ENCODE results near the gene PHEX. TPM values are rescaled to one million over a fixed set of nuclear protein-coding genes. Genes with fewer than 3 reads are reported as not detected.
A peak's percentile ranks its signal among the peaks of the same experiment; 100 is the strongest.

PHEX gene
- total RNA-seq, 4 donors from 2014 or later, result 0.14 to 0.20 TPM; not detected in 2

DNA sequence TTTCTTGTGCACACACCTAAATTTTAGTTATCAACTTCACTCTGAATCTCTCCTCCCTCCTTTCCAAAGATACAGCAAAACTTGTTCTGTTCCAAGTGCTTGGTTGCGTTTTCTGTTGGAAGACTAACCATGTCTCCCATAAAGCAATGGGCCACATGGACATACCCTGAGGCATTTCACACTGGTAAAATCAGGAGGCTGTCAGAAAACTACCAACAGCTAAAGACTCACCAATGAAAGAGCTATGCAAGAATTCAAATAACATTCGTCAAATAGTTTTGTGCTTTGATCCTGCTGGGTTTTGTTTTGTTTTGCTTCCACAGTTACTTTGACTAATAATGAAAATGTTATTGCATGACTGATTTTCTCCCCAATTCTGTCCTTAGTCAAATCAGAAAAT, 46.0 kb downstream of the PHEX start:
- TF ChIP-seq EP300 (IDR thresholded peaks at IDR 0.05; ENCODE audit: low read depth), result no peak
- no peak for TF ChIP-seq POLR2AphosphoS5 (IDR thresholded peaks at IDR 0.05)
- Histone ChIP-seq H3K36me3 (no peaks in the 10 kb centered on the region), H3K9me3 (no peaks in the 10 kb centered on the region), H3K27ac (no peak overlapping the region), H3K27me3 (no peaks in the 10 kb centered on the region), H3K4me3 (no peak overlapping the region), H3K4me1 (no peaks in the 10 kb centered on the region)
- intact Hi-C loops (cut with DNase I; ENCODE audit: low total_unique reads) (no loop called here), in situ Hi-C loops (cut with MboI; ENCODE audit: low pct_ligation_motif_present in 1 of 4, low pct_unique_long_range_greater_than_20kb in 1 of 4, low sequenced_read_pairs in 3 of 4) (no loop called here)
- DNase-seq, result no peak
- WGBS, 2 donors (ENCODE audit: low coverage in 1 of 2), result 80% methylated on average over 2 of the region's 2 CpGs; no CpG with 5 or more reads in 1 of the 2 donors

DNA sequence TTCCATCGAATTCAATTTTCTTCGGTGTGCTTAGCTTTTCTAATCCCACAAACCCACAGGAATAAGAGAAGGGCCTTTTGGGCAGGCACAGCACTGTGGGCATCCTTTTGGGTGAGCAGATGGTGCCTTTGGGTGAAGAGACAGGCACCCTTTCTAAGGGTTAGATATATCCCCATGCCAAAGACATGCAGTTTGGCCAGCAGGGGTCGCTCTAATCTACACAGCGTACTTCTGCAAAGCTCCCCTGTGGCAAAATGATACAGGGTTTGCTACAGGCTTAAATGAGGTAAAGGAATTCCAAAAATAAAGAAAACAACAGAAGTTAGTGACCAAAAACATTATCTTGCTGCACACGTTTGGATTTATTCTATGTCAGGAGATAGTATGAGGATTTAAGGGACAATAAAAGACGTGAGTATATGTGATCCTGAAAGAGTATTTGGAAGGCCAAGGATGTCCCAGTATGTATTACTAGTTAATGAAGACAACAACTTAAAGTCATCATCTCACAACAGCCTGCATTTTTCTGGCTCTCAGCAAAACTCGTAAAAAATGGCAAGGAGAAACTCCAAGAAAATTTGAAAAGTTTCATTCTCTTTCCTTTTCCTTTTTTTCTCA, 49.5 kb downstream of the PHEX start:
- Histone ChIP-seq H3K9me3 (no peaks in the 10 kb centered on the region), H3K4me3 (no peak overlapping the region), H3K27ac (no peak overlapping the region), H3K27me3 (no peaks in the 10 kb centered on the region), H3K36me3 (no peaks in the 10 kb centered on the region), H3K4me1 (no peaks in the 10 kb centered on the region)
- intact Hi-C loops (cut with DNase I; ENCODE audit: low total_unique reads), result no loop called here
- in situ Hi-C loops (cut with MboI; ENCODE audit: low pct_ligation_motif_present in 1 of 4, low pct_unique_long_range_greater_than_20kb in 1 of 4, low sequenced_read_pairs in 3 of 4), result no loop called here
- TF ChIP-seq, protein P1, sequence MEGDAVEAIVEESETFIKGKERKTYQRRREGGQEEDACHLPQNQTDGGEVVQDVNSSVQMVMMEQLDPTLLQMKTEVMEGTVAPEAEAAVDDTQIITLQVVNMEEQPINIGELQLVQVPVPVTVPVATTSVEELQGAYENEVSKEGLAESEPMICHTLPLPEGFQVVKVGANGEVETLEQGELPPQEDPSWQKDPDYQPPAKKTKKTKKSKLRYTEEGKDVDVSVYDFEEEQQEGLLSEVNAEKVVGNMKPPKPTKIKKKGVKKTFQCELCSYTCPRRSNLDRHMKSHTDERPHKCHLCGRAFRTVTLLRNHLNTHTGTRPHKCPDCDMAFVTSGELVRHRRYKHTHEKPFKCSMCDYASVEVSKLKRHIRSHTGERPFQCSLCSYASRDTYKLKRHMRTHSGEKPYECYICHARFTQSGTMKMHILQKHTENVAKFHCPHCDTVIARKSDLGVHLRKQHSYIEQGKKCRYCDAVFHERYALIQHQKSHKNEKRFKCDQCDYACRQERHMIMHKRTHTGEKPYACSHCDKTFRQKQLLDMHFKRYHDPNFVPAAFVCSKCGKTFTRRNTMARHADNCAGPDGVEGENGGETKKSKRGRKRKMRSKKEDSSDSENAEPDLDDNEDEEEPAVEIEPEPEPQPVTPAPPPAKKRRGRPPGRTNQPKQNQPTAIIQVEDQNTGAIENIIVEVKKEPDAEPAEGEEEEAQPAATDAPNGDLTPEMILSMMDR (IDR thresholded peaks at IDR 0.05), result peak in 4 of 5 experiments; percentile 40 to 60 (median 52)
- TF ChIP-seq POLR2AphosphoS5 (IDR thresholded peaks at IDR 0.05), result no peak
- peak; percentile 53 for DNase-seq
- 34 to 79% methylated on average over 2 to 7 of the region's 7 CpGs for WGBS, 2 donors (ENCODE audit: low coverage in 1 of 2)

DNA sequence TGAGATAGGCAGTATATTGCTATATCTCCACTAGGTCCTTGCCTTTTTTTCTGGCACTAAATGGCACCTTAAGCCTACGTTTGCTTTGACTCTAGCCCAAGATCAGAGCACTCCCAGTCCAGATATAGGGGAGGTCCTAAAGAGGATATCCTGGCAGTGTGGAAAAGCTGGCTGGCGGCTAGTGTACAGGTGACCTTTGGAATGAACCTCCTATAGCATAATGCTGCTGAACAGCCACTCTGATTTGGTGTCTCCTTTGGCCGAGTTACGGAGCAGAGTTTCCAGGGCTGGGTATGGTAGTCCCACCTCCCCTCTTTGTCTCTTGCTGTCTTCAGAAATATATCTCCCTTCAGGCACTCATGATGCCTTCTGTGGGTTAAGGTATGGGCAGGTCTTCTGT, 53.9 kb downstream of the PHEX start:
- no peak overlapping the region for H3K4me3 ChIP-seq
- no peak overlapping the region for H3K27ac ChIP-seq
- TF ChIP-seq POLR2A (IDR thresholded peaks at IDR 0.05) (no peak), EP300 (IDR thresholded peaks at IDR 0.05; ENCODE audit: low read depth) (no peak), POLR2AphosphoS5 (IDR thresholded peaks at IDR 0.05) (no peak)
- TF ChIP-seq, protein P1 (IDR thresholded peaks at IDR 0.05), result no peak
- WGBS, 2 donors (ENCODE audit: low coverage in 1 of 2), result 68% methylated on average over 4 of the region's 4 CpGs; no CpG with 5 or more reads in 1 of the 2 donors
- in situ Hi-C loops (cut with MboI; ENCODE audit: low pct_ligation_motif_present in 1 of 4, low pct_unique_long_range_greater_than_20kb in 1 of 4, low sequenced_read_pairs in 3 of 4) (no loop called here), intact Hi-C loops (cut with DNase I; ENCODE audit: low total_unique reads) (no loop called here)
- DNase-seq, result no peak
- no peaks in the 10 kb centered on the region for H3K27me3 ChIP-seq
- no peaks in the 10 kb centered on the region for H3K9me3 ChIP-seq
- H3K4me1 ChIP-seq, result no peaks in the 10 kb centered on the region
- H3K36me3 ChIP-seq, result no peaks in the 10 kb centered on the region

DNA sequence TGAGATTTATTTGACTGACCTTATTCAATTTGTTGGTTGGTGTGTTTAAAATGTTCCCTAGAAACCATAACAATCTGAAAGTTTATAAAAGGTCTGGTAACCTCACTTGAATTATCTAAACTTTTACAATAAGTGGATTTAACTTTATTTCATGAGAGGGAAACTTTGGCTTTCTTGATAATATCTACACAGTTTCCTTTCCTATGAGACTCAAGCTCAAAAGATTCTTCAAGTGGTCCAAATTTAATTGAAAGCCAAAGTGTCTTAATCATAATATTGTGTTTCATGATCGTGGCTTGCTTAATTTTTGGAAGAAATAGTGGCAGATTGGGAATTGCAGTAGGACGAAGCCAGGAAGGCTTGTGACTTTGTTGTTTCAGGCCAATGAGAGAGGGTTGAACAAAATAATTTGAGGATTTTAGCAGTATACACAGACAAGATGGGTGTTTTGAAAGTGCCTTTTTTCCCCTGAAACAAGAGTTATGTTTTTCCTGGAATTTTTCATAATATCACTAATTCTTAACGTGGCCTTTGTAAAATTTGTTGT, 55.0 kb downstream of the PHEX start:
- intact Hi-C loops (cut with DNase I; ENCODE audit: low total_unique reads), result no loop called here
- Histone ChIP-seq H3K9me3 (no peaks in the 10 kb centered on the region), H3K27me3 (no peaks in the 10 kb centered on the region), H3K4me1 (no peaks in the 10 kb centered on the region), H3K4me3 (no peak overlapping the region), H3K27ac (no peak overlapping the region), H3K36me3 (no peaks in the 10 kb centered on the region)
- WGBS, 2 donors (ENCODE audit: low coverage in 1 of 2), result 58% methylated on average over 3 of the region's 3 CpGs; no CpG with 5 or more reads in 1 of the 2 donors
- TF ChIP-seq EP300 (IDR thresholded peaks at IDR 0.05; ENCODE audit: low read depth) (no peak), POLR2A (IDR thresholded peaks at IDR 0.05) (no peak), POLR2AphosphoS5 (IDR thresholded peaks at IDR 0.05) (no peak)
- TF ChIP-seq, protein P1 (IDR thresholded peaks at IDR 0.05), result no peak
- in situ Hi-C loops (cut with MboI; ENCODE audit: low pct_ligation_motif_present in 1 of 4, low pct_unique_long_range_greater_than_20kb in 1 of 4, low sequenced_read_pairs in 3 of 4), result no loop called here
- DNase-seq, result no peak
